ENCODE measurements around the gene UHMK1.

DNA sequence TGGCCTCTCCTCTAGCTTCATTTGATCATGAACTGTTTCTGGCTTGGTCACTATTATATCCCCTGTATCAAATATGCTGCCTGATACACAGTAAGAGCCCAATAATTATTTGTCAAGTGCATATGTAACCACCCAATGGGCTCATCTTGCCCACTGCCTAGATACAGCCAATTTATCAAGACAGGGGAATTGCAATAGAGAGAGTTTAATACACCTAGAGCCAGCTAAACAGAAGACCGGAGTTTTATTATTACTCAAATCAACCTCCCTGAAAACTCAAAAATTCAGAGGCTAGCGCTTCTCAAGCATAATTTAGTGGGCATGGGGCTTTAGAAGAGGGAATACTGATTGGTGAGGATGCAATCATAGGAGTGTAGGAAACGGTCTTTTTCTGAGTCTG is 45.6 kb downstream of the UHMK1 start:
- TF ChIP-seq CTCF (IDR thresholded peaks at IDR 0.05; ENCODE audit: poor library complexity) (no peak), EZH2 (IDR thresholded peaks at IDR 0.05; ENCODE audit: borderline replicate concordance) (no peak)
